K562 (cell line): ENCODE measurements around the gene RIT1. TPM values are rescaled to one million over a fixed set of nuclear protein-coding genes. Genes with fewer than 3 reads are reported as not detected.

Experiments
- CBX2 ChIP-seq: fragments of 200-600 bp; sonication (generic); IDR thresholded peaks from one replicate; pipeline ENCODE4 v1.6.1; 2012; ENCODE audit warnings: mild to moderate bottlenecking, low read length, inconsistent platforms; ENCODE audit not compliant: insufficient read depth, poor library complexity, severe bottlenecking
- POLR2B ChIP-seq: fragments of 450-650 bp; IDR thresholded peaks from 2 replicates; pipeline ENCODE4 v1.6.1; 2018; ENCODE audit warnings: low read depth; ENCODE audit not compliant: partially characterized antibody
- polyA plus RNA-seq, 8 experiments: library from polyadenylated mRNA; depleted of rRNA in 4 of 8; stranded (reverse) in 5 of 8; unstranded in 3 of 8; fragments of >200 nt; fragmentation: Nextera tagmentation in 2 of 8; fragmentation: Illumina TruSeq in 1 of 8; extraction: Ambion mirVana in 2 of 8; extraction: Trizol in 1 of 8; gene quantifications; 2 replicates each; pipeline versions ENCODE4 v1.2.1 to v1.2.3, GENCODE V29; 2011 to 2014; ENCODE audit warnings: inconsistent platforms in 1 of 8, missing spikeins in 1 of 8
- total RNA-seq, 7 experiments: library from RNA; depleted of rRNA in 6 of 7; stranded (reverse); fragments of >200 nt in 6 of 7; fragmentation: Illumina TruSeq in 2 of 7; extraction: Trizol in 2 of 7; gene quantifications; 2 replicates each; pipeline versions ENCODE4 v1.2.1 to v1.2.3, GENCODE V29; 2011 to 2021; ENCODE audit warnings: low replicate concordance in 1 of 7
- TF ChIP-seq, protein P1 (sequence below), 2 experiments: fragments of 200-800 bp in 1 of 2; sonication (Bioruptor generic) in 1 of 2; sonication (generic) in 1 of 2; formaldehyde crosslinking in 1 of 2; IDR thresholded peaks in 1 of 2; conservative IDR thresholded peaks in 1 of 2; 2 replicates each; pipeline versions ENCODE4 v1.5.0 to v1.6.1; 2016 to 2020; ENCODE audit warnings: missing compliant biosample characterization in 1 of 2, missing genetic modification characterization in 1 of 2, missing genetic modification reagents in 1 of 2
- TF ChIP-seq, protein P2 (sequence below), 2 experiments: fragments of 450-650 bp in 1 of 2; sonication (generic) in 1 of 2; formaldehyde crosslinking in 1 of 2; IDR thresholded peaks in 1 of 2; conservative IDR thresholded peaks in 1 of 2; 2 replicates each; pipeline versions ENCODE4 v1.6.1 to v1.8.1; 2016 to 2023; ENCODE audit warnings: mild to moderate bottlenecking in 2 of 2, moderate library complexity in 2 of 2, inconsistent platforms in 1 of 2, missing genetic modification reagents in 1 of 2

RIT1 gene
- total and polyA plus RNA-seq, 9 of the 15 experiments (the other 6 are each of a cell fraction or from before 2014, with no cell fraction given): 13.5 to 57.6 (median 22.9) TPM

DNA sequence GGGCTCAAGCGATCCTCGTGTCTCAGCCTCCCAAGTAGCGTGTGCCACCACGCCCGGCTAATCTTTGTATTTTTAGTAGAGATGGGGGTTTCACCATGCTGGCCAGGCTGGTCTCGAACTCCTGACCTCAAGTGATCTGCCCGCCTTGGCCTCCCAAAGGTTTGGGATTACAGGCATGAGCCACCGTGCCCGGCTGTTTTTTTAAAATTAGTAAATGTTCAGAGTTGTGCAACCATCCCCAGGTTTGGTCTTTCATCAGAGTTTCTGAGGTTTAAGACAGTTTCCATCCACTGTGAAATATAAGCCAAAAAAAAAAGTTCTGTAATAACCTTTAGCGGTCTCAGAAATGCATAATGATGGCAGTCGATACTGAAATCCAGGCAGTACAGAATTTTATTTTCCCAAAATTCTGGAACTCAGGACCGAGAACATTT lies 52.3 kb downstream of the RIT1 start (continued):
- TF ChIP-seq, protein P1, sequence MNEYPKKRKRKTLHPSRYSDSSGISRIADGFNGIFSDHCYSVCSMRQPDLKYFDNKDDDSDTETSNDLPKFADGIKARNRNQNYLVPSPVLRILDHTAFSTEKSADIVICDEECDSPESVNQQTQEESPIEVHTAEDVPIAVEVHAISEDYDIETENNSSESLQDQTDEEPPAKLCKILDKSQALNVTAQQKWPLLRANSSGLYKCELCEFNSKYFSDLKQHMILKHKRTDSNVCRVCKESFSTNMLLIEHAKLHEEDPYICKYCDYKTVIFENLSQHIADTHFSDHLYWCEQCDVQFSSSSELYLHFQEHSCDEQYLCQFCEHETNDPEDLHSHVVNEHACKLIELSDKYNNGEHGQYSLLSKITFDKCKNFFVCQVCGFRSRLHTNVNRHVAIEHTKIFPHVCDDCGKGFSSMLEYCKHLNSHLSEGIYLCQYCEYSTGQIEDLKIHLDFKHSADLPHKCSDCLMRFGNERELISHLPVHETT (CRISPR knock-in tag; conservative IDR thresholded peaks at IDR 0.05 in 1 of 2, IDR thresholded peaks at IDR 0.05 in 1 of 2): peak in 1 of 2 experiments; percentile 22; a peak in 1 of 4 replicates
- no peak for TF ChIP-seq POLR2B
- no peak for TF ChIP-seq CBX2
- TF ChIP-seq, protein P2, sequence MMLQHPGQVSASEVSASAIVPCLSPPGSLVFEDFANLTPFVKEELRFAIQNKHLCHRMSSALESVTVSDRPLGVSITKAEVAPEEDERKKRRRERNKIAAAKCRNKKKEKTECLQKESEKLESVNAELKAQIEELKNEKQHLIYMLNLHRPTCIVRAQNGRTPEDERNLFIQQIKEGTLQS (IDR thresholded peaks at IDR 0.05): no peak
- TF ChIP-seq, protein P2 (CRISPR knock-in tag; conservative IDR thresholded peaks at IDR 0.05): no peak
